ENCODE results near the gene COL5A1.

The COL5A1 gene

GRCh38 chr9:134725605-134725940 lies 84.0 kb downstream of the COL5A1 start:
- peaks cover 12 to 44% (median 30%) of the 10 kb centered on the region in 3 donors for H3K36me3 ChIP-seq
- intact Hi-C loops (cut with DNase I; ENCODE audit: low total_unique reads) = no loop called here
- H3K4me1 ChIP-seq = peaks cover 0 to 6% (median 0%) of the 10 kb centered on the region in 4 donors
- no peak overlapping the region for H3K27ac ChIP-seq
- H3K4me3 ChIP-seq = no peak overlapping the region
- no peaks in the 10 kb centered on the region for H3K27me3 ChIP-seq
- no peak for DNase-seq
- no peaks in the 10 kb centered on the region for H3K9me3 ChIP-seq
- TF ChIP-seq CTCF (IDR thresholded peaks at IDR 0.05) = no peak

- H3K4me3 ChIP-seq = no peak overlapping the region
- H3K9me3 ChIP-seq = no peaks in the 10 kb centered on the region
- H3K36me3 ChIP-seq = peaks cover 12 to 50% (median 36%) of the 10 kb centered on the region in 3 donors
- no peak for DNase-seq
- intact Hi-C loops (cut with DNase I; ENCODE audit: low total_unique reads) = no loop called here
- no peak for TF ChIP-seq CTCF (IDR thresholded peaks at IDR 0.05)
- no peak overlapping the region for H3K27ac ChIP-seq
- peaks cover 0 to 6% (median 0%) of the 10 kb centered on the region in 4 donors for H3K4me1 ChIP-seq
- no peaks in the 10 kb centered on the region for H3K27me3 ChIP-seq
These were observed 84.6 kb downstream of the COL5A1 start for GRCh38 chr9:134726026-134726721.

- H3K9me3 ChIP-seq = no peaks in the 10 kb centered on the region
- H3K27me3 ChIP-seq = no peaks in the 10 kb centered on the region
- TF ChIP-seq CTCF (IDR thresholded peaks at IDR 0.05) = no peak
- peaks cover 0 to 6% (median 0%) of the 10 kb centered on the region in 4 donors for H3K4me1 ChIP-seq
- H3K36me3 ChIP-seq = peaks cover 15 to 55% (median 36%) of the 10 kb centered on the region in 3 donors
- H3K27ac ChIP-seq = no peak overlapping the region
- DNase-seq = no peak
- intact Hi-C loops (cut with DNase I; ENCODE audit: low total_unique reads) = no loop called here
- no peak overlapping the region for H3K4me3 ChIP-seq
These were observed 85.1 kb downstream of the COL5A1 start for GRCh38 chr9:134726722-134727034.

- H3K27me3 ChIP-seq = no peaks in the 10 kb centered on the region
- peaks cover 0 to 6% (median 0%) of the 10 kb centered on the region in 4 donors for H3K4me1 ChIP-seq
- H3K4me3 ChIP-seq = no peak overlapping the region
- H3K9me3 ChIP-seq = no peaks in the 10 kb centered on the region
- H3K36me3 ChIP-seq = peaks cover 22 to 71% (median 47%) of the 10 kb centered on the region in 3 donors
- H3K27ac ChIP-seq = no peak overlapping the region
- no peak for TF ChIP-seq CTCF (IDR thresholded peaks at IDR 0.05)
- no peak for DNase-seq
- intact Hi-C loops (cut with DNase I; ENCODE audit: low total_unique reads) = no loop called here
These were observed 86.6 kb downstream of the COL5A1 start for GRCh38 chr9:134728021-134728795.

- intact Hi-C loops (cut with DNase I; ENCODE audit: low total_unique reads) = no loop called here
- no peak overlapping the region for H3K27ac ChIP-seq
These were observed 87.3 kb downstream of the COL5A1 start for GRCh38 chr9:134728801-134729495.

More at GRCh38 chr9:134728801-134729495, 87.3 kb downstream of the COL5A1 start:
- DNase-seq = no peak
- Histone ChIP-seq H3K9me3 (no peaks in the 10 kb centered on the region), H3K36me3 (peaks cover 22 to 73% (median 47%) of the 10 kb centered on the region in 3 donors), H3K27me3 (no peaks in the 10 kb centered on the region), H3K4me1 (peaks cover 0 to 10% (median 3%) of the 10 kb centered on the region in 4 donors), H3K4me3 (no peak overlapping the region)
- TF ChIP-seq CTCF (IDR thresholded peaks at IDR 0.05) = no peak

Data from tibial artery (tissue), 4 donors.